ENCODE data around the gene BCR.
"Not testable (repeated sequence)": the region's sequence is repeated elsewhere in the genome, so short reads cannot be mapped to it uniquely, and the experiment has no call there.

Gene BCR

DNA sequence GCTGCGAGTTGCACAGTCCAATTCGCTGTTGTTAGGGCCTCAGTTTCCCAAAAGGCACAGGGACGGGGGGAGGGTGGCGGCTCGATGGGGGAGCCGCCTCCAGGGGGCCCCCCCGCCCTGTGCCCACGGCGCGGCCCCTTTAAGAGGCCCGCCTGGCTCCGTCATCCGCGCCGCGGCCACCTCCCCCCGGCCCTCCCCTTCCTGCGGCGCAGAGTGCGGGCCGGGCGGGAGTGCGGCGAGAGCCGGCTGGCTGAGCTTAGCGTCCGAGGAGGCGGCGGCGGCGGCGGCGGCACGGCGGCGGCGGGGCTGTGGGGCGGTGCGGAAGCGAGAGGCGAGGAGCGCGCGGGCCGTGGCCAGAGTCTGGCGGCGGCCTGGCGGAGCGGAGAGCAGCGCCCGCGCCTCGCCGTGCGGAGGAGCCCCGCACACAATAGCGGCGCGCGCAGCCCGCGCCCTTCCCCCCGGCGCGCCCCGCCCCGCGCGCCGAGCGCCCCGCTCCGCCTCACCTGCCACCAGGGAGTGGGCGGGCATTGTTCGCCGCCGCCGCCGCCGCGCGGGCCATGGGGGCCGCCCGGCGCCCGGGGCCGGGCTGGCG, at the start of gene BCR:
TSS of gene BCR (plus strand) at position 209 of the 592 bp plus-strand sequence. CDS start 452 bp downstream, outside the sequence.
- DNase-seq (ENCODE audit: low read depth), result peak; percentile 38

DNA sequence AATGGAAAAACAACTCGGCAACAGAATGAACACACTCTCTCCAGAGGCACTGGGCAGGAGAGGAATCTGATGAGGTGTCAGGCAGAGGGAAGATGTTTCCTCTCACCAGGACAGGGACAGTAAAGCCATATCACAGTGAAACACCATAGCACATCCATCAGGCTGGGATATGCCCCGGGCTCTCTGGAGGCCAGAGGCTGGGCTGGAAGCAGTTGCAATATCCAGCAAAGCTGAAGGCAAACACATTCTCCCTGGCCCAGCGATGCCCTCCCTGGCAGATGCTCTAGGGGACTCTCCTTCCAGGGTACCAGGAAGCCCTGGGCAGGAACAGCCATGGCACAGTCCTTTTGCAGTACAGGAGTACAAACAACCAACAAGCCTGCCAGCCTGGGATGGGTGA, 49.6 kb upstream of the BCR start:
- no peak for DNase-seq (ENCODE audit: low read depth)

DNA sequence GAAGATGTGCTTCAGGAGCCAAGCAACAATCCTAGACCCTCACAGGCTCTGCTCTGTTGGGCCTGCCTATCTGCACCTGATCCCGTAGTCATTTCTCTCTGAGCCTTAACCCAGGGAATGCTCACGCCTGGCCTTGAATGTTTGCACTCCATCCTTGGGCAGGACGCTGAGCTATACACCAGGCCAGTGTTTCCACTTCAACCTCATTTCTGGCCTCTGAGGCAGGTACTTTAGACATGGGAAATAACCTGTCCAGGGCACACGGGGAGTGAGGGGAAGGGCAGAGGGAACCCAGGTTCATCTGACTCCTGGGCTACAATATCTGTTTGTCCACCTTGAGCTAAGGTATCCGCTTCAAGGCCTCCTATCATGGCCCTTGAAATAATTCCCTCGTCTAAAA, 48.4 kb upstream of the BCR start:
- DNase-seq (ENCODE audit: low read depth), result no peak

DNA sequence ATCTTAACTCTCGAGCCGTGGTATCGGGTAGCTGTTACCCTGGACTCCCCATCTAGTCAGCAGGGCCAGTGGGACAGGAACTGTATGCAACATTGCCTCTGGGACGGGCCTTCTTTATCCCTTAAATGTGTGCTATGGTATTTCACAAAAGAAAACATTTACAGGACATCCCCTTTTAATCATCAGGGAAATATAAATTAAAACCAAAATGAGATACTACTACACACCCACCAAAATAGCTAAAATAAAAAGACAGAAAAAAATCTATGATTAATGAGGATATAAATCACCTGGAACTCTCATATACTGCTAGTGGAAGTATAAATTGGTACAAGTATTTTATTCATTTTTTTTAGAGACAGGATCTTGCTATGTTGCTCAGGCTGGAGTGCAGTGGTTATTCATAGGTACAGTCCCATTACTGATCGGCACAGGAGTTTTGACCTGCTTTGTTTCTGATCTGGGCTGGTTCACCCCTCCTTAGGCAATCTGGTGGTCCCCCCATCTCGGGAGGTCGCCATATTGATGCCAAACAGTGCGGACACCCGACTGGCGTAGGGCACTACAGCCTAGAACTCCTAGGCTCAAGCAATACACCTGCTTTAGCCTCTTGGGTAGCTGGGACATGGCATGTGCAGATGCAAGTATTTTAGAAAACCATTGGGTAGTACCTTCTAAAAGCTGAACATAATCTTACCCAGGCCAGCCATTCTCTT, 47.8 kb upstream of the BCR start:
- no peak for DNase-seq (ENCODE audit: low read depth)

DNA sequence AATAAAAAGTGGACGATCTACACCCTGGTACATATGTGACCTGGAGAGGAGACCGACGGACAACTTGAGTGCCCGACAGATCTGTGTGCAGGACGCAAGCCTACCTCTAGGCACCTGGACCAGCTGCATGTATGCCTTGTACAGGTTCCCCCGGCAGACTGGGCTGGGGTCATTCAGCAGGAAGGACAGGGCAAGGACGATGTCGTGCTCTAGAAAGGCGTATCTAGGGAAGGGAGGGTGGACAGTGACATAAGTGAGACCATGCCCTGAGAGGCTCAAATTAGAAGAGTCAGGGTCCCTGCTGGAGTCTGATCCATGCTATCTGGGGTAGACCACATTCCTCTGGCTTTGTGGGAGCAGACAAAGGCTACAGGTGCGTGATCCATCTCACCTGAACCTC, 46.4 kb upstream of the BCR start:
- DNase-seq (ENCODE audit: low read depth), result no peak

DNA sequence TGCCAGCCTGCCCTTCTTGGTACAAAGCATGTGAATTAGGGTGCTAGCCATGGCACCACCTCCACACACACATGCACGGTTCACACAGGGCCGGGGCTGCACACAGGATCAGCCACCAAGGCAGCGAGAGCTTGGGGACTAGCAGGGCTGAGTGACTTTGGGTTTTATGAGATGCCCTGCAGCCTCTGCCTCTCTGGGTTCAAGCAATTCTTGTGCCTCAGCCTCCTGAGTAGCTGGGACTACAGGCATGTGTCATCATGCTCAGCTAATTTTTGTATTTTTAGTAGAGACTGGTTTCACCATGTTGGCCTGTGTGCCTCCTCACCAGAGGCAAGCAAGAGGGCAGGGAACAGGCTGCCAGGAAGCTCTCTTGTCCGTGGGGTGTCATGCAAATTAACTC, 43.3 kb upstream of the BCR start:
- not testable (repeated sequence) for DNase-seq (ENCODE audit: low read depth)

DNA sequence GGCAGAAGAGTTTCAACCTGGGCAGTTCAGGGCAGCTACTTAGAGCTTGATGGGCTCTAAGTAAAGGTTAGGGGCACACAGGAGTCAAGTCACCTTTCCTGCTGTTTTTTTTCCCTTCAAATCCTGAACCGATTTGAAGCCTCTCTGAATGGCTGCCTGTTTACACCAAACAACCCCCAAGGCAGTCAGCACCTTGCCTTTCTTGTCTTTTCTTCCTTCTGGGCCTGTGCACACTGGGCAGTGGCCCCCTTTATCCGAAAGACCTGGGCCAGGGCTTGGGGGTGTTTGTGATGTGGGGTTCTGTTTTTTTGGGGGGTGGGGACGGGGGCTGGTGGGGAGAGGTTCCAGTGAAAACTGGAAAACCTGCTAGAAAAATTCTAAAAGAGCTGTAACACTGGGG, 42.8 kb upstream of the BCR start:
- no peak for DNase-seq (ENCODE audit: low read depth)

DNA sequence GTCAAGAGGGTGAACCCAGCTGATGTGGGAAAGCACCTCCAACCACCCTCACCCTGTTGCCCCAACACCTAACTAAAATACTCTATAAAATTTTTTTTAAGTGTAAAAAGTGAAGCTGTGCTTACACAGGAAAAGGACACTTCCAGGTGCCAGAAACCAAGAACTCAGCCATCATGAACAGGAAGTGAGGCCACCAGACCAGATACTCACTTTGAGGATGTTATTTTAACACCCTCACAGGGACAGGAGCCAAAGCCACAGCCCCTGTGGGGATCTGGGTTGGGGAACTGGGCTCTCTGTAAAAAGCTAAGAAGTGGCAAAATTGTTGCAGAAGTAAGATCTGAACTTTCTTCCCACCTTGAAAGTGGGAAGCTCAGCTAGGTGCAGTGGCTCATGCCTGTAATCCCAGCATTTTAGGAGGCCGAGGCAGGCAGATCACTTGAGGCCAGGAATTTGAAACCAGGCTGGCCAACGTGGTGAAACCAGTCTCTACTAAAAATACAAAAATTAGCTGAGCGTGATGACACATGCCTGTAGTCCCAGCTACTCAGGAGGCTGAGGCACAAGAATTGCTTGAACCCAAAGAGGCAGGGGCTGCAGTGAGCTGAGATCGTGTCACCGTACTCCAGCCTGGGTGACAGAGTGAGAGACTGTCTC, 42.3 kb upstream of the BCR start:
- no peak for DNase-seq (ENCODE audit: low read depth)

DNA sequence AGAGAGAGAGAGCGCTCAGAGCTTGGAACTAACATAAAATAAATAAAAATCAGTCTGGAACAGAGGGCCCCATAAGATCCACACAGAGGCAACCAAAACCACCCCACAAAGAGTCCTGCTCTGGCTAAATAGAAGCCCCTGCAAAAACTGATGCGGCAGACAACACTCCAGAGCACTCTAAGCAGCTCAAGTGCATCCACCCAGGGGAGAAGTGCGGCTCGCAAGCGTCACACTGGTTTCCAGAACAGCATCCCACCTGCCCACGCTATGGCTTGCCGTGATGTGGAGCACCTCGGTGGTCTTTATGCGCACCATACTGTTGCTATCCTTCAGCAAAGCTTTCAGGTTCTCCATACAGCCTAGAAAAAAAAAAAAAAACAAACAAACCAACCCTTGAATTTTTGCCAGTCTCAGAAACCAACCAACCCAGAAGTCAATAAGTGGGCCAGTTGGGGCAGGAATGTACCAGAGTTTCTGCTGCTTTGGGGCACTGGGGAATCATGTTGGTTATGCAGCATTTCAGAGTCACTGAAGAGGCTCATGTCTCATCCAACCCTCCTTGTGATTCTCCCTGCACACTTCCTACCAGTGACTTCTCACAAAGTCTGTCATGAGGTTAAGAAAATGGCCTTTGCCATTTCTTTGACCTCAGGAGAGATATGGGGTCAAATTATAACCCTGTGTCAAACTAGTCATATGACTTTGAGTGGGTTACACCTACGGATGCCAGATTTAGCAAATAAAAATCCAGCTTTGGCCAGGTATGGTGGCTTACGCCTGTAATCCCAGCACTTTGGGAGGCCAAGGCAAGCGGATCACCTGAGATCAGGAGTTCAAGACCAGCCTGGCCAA, 41.5 kb upstream of the BCR start:
- no peak for DNase-seq (ENCODE audit: low read depth)

DNA sequence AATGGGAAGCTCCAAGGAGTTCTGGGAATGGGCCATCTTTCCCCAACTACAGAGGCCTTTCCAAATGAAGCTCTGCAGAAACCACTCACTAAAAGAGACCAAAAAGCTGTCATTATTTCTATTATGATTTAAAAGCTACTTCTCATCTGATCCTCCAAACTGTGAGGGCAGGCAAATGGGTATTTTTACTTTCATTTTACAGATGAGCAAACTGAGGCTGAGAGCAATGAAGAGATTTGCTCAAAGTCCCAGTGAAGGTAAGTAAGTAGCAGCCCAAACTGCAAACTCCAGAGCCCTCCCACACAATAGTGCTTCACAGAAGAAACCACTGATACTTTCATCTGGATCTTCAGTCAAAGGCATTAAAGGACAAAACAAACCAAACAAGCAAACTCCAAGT, 39.9 kb upstream of the BCR start:
- DNase-seq (ENCODE audit: low read depth), result no peak

DNA sequence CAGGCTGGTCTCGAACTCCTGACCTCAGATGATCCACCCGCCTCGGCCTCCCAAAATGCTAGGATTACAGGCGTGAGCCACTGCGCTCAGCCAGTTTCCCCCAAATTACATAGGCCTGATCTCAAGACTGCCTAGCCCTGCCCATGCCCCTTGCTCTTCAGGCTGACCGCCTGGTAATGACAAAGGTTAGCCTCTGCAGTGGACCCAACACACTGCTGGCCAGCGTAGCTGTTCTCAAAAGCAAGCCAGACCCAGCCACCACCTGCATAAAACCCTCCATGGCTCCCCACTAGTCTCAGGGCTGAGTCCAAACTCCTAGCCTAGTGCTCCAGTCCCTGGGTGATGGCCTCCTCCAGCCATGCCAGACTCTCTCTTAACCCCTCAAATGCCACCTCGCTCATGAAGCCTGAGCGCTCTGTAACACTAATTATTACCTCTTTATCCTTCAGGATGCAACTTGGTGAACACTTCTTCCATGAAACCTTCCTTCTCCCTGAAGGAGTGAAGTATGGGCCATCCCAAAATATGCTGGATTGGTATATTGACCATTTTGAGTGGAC, 37.7 kb upstream of the BCR start:
- no peak for DNase-seq (ENCODE audit: low read depth)

DNA sequence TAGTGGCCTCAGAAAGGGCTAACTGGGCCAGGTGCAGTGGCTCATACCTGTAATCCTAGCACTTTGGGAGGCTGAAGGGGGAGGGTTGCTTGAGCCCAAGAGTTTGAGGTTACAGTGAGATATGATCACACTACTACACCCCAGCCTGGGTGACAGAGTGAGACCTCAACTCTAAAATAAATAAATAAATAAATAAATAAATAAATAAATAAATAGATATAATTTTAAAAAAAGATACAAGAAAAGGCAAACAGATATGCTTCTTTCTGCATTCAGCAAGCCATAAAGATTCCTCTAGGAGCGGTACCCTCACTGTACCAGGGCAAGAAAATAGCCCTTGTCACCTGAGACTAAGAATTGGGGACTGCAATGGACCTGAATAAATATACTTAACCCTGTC, 37.2 kb upstream of the BCR start:
- DNase-seq (ENCODE audit: low read depth), result no peak

DNA sequence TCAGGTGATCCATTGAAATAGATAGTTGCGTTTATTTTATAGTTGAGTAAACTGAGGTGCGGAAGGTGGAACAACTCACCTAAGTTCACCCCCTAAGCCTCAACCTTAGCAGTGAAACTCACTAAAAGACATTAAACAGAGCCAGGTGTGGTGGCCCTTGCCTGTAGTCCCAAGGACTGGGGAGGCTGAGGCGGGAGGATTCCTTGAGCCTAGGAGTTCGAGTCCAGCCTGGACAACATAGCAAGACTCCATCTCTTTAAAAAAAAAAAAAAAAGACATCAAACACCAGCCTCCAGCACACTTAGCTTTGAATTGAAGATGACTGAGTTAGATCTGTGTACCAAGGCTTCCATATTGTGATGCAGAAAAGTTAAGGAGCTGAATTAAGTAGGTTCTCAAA, 35.9 kb upstream of the BCR start:
- no peak for DNase-seq (ENCODE audit: low read depth)

DNA sequence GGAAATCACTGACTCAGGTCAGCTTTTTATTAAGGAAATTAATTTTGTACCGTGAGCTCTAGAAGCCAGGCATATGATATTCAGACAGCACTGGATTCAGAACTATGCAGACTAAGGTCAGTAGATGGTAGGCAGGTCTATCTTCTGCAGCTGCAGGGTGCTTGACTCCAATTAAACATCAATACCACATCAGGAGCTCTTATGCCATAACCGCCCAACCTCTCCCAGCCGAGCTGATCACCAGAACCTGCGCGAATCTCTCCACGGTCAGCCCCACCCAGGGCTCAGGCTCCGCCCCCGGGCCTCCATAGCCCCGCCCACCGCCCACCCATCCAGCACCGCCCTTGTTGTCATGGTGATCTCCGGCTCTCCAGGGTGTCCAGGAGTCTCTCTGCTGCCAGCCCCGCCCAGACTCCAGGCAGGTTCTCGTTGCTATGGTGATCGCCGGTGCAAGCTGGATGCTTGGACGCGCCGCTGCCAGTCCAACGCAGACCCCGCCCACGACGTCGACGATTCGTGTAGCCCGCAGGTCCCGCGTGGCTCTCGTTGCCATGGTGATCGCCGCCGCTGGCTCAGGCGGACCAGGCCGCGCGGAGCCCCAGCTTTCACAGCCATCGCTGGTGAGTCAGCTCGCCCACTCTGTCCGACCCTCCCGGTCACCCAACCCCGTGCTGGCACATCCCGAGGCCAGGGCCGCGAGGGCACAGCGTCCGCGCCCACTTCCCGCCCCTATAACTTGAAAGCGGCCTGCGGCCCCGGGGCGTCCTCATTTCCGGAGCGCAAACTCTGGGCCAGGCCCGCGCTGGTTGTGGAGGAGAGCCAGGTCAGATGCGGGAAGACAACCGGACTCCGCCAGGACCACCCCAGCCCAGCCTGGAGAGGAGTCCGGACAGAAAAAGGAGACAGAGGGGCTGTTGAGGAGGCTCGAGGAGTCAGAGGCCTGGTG, 35.1 kb upstream of the BCR start, which contains the start of gene RAB36:
TSS of gene RAB36 (plus strand) at position 546 of the 946 bp plus-strand sequence. CDS start 1,140 bp downstream, outside the sequence.
- peak; percentile 96 for DNase-seq (ENCODE audit: low read depth)

DNA sequence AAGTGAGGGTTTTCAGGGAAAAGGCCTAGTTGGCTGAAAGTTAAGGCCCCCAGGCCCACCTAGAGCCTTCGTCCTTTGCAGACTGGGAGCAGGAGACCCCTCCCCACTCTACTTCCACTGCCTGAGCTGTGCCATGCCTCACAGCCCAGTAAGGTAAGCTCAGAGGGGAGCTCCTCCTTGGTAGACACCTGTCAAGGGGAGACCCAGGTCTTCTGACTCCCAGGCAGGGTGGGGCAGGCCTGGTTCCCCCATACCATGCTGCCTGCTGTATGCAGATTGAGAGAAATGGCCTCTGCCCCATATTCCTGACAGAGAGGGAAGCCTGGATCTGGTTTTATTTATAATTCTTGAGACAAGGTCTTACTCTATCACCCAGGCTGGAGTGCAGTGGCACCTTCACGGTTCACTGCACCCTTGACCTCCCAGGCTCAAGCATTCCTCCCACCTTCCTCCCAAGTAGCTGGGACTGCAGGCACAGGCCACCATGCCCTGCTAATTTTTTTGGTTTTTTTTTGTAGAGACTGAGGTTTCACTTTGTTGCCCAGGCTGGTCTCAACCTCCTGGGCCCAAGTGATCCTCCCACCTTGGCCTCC, 34.3 kb upstream of the BCR start:
- DNase-seq (ENCODE audit: low read depth), result no peak

DNA sequence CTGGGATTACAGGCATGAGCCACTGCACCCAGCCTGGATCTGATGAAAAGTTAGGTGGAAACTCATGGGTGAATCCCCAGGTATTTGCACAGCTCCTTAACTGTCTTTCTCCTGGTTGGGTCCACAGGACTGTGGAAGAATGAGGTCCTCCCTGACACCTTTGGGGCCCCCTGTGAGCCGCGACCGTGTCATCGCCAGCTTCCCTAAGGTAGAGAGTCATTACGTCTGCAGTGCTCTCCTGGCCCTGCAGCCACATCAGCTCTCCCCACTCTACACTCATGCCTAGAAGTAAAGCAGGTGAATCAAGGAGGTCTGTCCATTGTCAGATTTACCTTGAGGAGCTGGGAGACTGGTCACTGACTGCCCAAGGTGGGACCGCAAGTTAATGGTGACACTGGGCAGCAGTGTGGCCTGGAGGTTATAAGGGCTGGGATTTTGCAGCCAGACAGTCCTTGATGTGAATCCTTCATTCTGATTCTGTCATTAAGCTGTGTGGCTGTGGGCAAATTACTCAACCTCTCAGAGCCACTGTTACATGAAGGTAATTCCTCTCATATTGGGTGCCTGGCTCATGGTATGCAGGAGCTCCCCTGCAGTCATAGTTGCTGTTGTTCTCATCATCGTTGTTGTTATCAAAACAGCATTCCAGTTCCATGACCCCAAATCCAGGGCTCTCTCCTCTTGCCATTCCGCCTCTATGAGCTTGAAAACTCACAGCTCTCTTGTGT, 33.7 kb upstream of the BCR start:
- DNase-seq (ENCODE audit: low read depth), result no peak

DNA sequence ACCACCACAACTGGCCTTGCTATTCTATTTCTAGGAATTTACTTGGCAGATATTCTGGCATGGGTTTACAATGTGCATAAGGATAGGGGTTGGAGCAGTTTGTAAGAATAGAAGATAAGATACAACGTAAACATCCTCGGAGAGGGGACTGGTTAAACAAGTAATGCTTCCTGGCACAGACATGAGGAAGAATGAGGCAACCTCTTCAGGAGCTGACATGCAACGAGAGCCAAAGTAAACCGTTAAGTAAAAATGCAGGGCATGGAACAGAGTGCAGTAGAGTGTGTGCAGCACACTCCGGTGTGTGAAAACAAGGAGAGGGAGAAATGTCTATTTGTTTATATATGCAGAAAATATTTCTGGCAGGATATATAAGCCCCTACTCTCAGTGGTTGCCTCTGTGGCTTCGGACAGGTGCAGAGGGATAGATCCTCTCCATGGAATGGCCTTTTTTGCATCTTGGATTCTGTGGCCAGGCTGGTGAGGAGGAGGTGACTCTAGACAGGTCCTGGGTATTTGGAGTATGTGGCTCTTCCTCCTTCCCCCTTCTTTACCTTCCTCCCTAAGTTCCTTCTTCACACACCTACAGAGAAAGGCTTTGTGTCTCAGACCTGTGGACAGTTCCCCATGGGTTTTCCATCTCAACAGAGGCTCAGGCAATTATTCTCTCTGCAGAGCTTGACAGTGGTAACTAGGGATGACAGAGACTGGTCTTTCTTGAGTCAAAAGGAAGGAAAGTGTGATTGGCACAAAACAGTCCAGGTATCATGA, 32.5 kb upstream of the BCR start:
- DNase-seq (ENCODE audit: low read depth), result peak; percentile 21

DNA sequence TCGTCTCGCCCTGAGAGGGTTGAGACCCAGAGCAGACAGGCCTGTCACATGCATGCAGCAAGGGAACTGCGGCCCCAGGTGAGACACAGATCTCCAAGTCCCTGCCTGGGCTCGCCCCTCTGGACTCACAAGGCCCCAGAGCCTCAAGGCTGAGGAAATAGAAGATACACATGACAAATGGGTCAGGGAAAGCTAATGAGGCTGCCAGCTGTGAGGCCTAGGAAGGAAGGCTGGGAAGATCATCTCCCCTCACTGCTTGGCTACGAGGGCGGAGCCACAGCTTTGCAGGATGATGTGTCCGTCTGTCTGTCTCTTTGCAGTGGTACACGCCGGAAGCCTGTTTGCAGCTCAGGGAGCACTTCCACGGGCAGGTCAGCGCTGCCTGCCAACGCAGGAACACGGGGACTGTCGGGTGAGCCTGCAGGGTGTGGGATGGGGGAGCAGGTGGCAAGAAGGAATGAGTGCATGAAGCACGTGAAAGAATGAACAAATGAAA, 30.5 kb upstream of the BCR start:
- DNase-seq (ENCODE audit: low read depth), result no peak

DNA sequence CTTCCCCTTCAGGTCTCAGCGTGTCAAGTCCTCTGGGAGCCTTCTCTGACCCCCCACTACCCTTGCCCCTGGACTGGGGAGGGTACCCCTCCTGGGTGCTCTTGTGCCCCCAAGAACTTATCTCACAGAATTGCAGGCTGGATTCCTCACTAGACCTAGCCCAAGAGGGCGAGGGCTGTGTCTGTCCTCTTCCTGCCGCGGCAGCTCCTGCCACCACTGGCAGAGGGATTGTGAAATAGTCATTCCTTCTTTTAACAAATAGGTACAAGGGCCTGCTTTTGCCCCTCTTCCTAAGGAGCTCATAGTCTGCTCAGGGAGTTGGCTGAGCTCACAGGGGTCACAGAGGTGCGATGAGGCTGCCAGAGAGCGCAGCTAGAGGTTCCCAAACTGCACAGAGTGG, 29.5 kb upstream of the BCR start:
- DNase-seq (ENCODE audit: low read depth), result no peak
